ENCODE data around the gene CBARP. TPM values are rescaled to one million over a fixed set of nuclear protein-coding genes. Genes with fewer than 3 reads are reported as not detected.

Gene CBARP
- total and polyA plus RNA-seq, 2 donors from 2014 or later = 1.0 to 1.1 TPM

DNA sequence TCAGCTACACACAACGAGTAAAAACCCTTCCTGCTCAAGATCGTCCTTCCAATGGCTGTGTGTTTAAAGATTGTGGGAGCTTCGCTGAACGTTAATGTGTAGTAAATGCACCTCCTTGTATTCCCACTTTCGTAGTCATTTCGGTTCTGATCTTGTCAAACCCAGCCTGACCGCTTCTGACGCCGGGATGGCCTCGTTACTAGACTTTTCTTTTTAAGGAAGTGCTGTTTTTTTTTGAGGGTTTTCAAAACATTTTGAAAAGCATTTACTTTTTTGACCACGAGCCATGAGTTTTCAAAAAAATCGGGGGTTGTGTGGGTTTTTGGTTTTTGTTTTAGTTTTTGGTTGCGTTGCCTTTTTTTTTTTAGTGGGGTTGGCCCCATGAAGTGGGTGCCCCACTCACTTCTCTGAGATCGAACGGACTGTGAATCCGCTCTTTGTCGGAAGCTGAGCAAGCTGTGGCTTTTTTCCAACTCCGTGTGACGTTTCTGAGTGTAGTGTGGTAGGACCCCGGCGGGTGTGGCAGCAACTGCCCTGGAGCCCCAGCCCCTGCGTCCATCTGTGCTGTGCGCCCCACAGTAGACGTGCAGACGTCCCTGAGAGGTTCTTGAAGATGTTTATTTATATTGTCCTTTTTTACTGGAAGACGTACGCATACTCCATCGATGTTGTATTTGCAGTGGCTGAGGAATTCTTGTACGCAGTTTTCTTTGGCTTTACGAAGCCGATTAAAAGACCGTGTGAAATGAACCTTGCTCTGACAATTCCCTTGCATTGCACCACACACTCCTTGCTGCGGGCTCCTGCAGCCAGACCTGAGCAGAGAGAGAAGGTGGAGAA lies 34.8 kb upstream of the CBARP start:
- no peak for TF ChIP-seq CTCF (IDR thresholded peaks at IDR 0.05; ENCODE audit: borderline replicate concordance, extremely low read depth, insufficient read depth)
- intact Hi-C loops (cut with DNase I) = no loop called here
- no peaks in the 10 kb centered on the region for H3K9me3 ChIP-seq (ENCODE audit: control insufficient read depth in 2 of 3, insufficient read depth in 1 of 3, low read length in 3 of 3)
- H3K4me3 ChIP-seq (ENCODE audit: low read length in 3 of 3) = peak overlapping the region in 1 of 3 donors; percentile 94
- H3K9ac ChIP-seq (ENCODE audit: low read length in 3 of 3) = peak overlapping the region in 2 of 3 donors; percentile 55 to 97
- peaks cover 3 to 62% (median 32%) of the 10 kb centered on the region in 3 donors for H3K4me1 ChIP-seq (ENCODE audit: control insufficient read depth in 2 of 3, insufficient read depth in 2 of 3, low read depth in 1 of 3, low read length in 3 of 3)
- DNase-seq = no peak
- no peak for FAIRE-seq
- H3K36me3 ChIP-seq (ENCODE audit: control insufficient read depth in 2 of 3, insufficient read depth in 3 of 3, low read length in 3 of 3) = peaks cover 5 to 35% (median 17%) of the 10 kb centered on the region in 3 donors
- H3K27ac ChIP-seq (ENCODE audit: low read depth in 2 of 2, low read length in 2 of 2) = peak overlapping the region in 1 of 2 donors; percentile 9
- H3K27me3 ChIP-seq (ENCODE audit: control insufficient read depth, insufficient read depth, low read length) = no peaks in the 10 kb centered on the region

- FAIRE-seq (no peak), DNase-seq (no peak)
- H3K27me3 ChIP-seq (ENCODE audit: control insufficient read depth, insufficient read depth, low read length) = no peaks in the 10 kb centered on the region
- no peaks in the 10 kb centered on the region for H3K9me3 ChIP-seq (ENCODE audit: control insufficient read depth in 2 of 3, insufficient read depth in 1 of 3, low read length in 3 of 3)
- TF ChIP-seq CTCF (IDR thresholded peaks at IDR 0.05; ENCODE audit: borderline replicate concordance, extremely low read depth, insufficient read depth) = no peak
- intact Hi-C loops (cut with DNase I) = no loop called here
- no peak overlapping the region for H3K27ac ChIP-seq (ENCODE audit: low read depth in 2 of 2, low read length in 2 of 2)
- peak overlapping the region in 2 of 3 donors; percentile 72 to 97 for H3K9ac ChIP-seq (ENCODE audit: low read length in 3 of 3)
- peaks cover 3 to 66% (median 32%) of the 10 kb centered on the region in 3 donors for H3K4me1 ChIP-seq (ENCODE audit: control insufficient read depth in 2 of 3, insufficient read depth in 2 of 3, low read depth in 1 of 3, low read length in 3 of 3)
- H3K36me3 ChIP-seq (ENCODE audit: control insufficient read depth in 2 of 3, insufficient read depth in 3 of 3, low read length in 3 of 3) = peaks cover 5 to 35% (median 17%) of the 10 kb centered on the region in 3 donors
- H3K4me3 ChIP-seq (ENCODE audit: low read length in 3 of 3) = peak overlapping the region in 2 of 3 donors; percentile 89 to 94
Measured at GRCh38 chr19:1271528-1272422, 34.0 kb upstream of the CBARP start.

DNA sequence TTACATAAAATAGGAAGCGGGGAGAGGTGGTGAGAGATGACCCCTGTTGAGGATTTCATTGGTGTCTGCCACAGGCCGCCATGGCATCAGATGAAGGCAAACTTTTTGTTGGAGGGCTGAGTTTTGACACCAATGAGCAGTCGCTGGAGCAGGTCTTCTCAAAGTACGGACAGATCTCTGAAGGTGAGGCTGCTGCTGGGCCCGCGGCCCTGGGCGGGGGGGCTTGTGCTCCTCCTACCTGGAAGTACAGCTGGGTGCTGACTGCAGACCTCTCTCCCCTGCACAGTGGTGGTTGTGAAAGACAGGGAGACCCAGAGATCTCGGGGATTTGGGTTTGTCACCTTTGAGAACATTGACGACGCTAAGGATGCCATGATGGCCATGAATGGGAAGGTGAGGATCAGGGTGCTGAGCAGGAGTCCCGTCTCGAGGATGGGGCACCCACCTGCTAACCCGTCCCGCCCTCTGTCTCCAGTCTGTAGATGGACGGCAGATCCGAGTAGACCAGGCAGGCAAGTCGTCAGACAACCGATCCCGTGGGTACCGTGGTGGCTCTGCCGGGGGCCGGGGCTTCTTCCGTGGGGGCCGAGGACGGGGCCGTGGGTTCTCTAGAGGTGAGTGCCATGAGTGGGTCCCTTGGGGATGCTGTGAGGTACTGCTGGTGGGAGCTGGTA lies 33.2 kb upstream of the CBARP start:
- Histone ChIP-seq H3K27me3 (ENCODE audit: control insufficient read depth, insufficient read depth, low read length) (no peaks in the 10 kb centered on the region), H3K9ac (ENCODE audit: low read length in 3 of 3) (peak overlapping the region in 2 of 3 donors; percentile 72 to 97), H3K4me1 (ENCODE audit: control insufficient read depth in 2 of 3, insufficient read depth in 2 of 3, low read depth in 1 of 3, low read length in 3 of 3) (peaks cover 3 to 61% (median 32%) of the 10 kb centered on the region in 3 donors), H3K27ac (ENCODE audit: low read depth in 2 of 2, low read length in 2 of 2) (peak overlapping the region; percentile 23 to 57), H3K9me3 (ENCODE audit: control insufficient read depth in 2 of 3, insufficient read depth in 1 of 3, low read length in 3 of 3) (no peaks in the 10 kb centered on the region), H3K4me3 (ENCODE audit: low read length in 3 of 3) (peak overlapping the region in 2 of 3 donors; percentile 89 to 94), H3K36me3 (ENCODE audit: control insufficient read depth in 2 of 3, insufficient read depth in 3 of 3, low read length in 3 of 3) (peaks cover 5 to 35% (median 17%) of the 10 kb centered on the region in 3 donors)
- DNase-seq (peak in 1 of 5 donors; percentile 65), FAIRE-seq (no peak)
- no peak for TF ChIP-seq CTCF (IDR thresholded peaks at IDR 0.05; ENCODE audit: borderline replicate concordance, extremely low read depth, insufficient read depth)
- intact Hi-C loops (cut with DNase I) = no loop called here

Data from kidney (tissue), 14 donors.